Stimulated activated CD8-positive, alpha-beta memory T cell treated with anti-CD3 and anti-CD28 coated beads, Interleukin-2, amount 100 ng/mL, for 48 hours (primary cell): ENCODE data around the gene CFAP99.

Experiments
- DNase-seq, 2 donors: peaks; one replicate each; pipeline ENCODE4 v3.0.0-alpha.2; 2020; ENCODE audit warnings: low read depth in 2 of 2

The CFAP99 gene

DNA sequence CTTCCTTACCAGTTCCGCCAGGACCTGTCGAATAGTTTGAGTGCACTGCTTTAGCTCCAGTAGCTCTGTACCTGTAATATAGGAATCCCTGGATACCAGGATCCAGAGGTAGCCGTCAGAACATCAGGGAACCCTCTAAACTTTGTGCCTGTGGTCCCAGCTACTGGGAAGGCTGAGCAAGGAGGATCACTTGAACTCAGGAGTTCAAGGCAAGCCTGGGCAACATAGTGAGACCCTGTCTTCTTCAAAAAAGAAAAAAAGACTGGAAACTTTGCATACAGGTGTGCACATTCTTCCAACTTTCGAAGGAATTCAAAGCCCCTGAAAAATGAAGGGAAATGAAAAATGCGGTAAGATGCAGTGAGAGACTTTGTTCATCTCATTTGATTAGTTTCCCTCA, 85.1 kb downstream of the CFAP99 start:
- no peak for DNase-seq

DNA sequence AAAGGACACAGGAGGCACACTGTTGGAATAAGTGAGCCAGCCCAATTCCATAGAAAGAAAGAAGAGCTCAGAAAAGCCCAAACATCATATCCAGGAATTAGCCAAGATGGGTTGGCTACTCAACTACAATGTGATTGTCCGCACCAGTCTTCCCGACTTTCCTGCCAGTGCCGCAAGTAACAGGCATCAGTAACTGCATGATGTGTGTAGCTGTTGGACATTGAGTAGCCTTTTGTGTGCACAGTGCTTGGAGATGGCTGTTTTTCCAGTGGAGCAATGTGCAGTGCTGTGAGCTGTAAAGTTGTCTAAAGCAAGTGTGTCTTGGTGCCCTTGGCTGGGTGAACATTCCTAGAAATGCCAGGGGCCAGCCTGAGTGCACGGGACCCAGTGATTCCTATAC, 88.5 kb downstream of the CFAP99 start:
- DNase-seq, result no peak

DNA sequence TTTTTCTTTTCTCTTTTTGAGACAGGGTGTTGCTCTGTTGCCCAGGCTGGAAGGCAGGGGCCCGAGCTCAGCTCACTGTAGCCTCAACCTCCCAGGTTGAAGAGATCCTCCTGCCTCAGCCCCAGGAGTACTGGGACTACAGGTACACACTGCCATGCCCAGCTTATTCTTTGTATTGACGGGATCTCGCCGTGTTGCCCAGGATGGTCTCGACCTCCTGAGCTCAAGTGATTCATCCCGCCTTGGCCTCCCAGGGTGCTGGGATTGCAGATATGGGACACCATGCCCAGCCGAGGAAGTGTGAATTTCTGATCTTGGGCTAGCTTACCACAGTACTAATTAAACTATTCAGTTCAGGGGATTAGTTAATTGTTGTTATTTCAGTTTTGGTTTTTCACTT, 89.1 kb downstream of the CFAP99 start:
- no peak for DNase-seq

DNA sequence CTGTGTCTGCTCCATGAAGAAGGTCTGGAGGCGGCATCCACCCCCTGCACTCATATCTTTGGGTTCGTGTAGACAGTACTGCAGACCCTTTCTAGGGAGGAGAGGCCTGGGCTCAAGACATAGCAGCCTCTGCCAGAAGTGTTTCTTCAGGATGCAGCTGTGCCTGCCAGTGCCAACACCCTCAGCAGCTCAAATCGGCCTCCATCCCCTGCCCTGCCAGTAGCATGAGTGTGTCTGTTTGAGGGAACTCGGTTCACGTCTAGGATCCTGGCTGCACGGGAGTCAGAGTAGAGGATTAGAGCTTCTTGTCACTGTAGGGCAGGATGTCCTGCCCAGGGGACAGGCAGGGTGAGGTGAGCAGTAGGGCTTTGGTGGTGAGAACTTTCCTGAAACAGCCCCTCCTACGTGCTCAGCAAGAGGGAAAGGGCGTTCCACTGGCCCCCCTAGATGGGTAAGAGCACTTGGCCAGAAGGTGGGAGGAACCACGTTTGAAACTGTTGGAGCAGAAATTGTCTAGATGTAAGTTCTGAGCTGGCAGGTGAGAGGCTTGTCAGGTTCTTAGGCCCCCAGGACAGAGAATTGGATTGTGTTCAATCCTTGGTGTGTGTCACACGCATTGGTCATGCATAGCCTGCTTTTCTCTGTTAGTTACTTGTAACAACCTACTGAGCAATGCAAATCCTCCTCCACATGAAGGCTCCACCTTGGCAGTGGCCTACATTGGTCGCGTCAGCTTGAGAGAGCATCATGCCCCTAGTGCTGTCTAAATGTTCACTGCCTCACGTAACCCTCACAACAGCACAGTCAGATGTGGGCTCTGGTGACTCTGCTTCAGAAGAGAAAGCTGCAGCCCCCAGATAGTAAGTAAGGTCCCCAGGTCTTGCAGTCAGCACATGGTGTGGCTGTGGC, 91.8 kb downstream of the CFAP99 start:
- DNase-seq, result no peak

DNA sequence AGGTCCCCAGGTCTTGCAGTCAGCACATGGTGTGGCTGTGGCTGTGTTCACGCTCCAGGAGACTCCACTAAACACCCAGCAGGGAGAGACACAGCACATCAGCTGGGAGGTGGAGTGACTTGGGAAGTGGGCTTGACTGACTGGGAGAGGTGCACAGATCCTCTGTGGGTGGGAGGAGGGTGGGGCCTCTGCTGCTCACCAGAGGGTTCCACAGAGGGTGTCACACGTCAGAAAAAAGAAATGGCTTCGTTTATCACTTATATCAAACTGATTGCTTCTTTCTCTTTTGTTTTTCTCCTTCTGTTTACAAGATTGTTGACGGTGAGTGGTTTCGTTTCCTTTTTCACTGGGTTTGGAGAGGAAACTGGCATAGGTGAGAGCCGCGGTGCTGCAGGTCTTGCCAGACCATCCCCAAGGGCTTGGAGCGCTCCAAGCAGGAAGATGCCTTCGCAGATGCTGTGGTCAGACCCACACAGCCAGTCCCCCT, 92.9 kb downstream of the CFAP99 start:
- DNase-seq, result no peak
